T-helper 2 cell treated with Interferon-gamma antibody and Interleukin-4, amounts not matched to agents 5 μg/mL and 100 μg/mL, for 36 hours (primary cell): ENCODE data around the gene ANXA8L1.
"Not testable (repeated sequence)": the region's sequence is repeated elsewhere in the genome, so short reads cannot be mapped to it uniquely, and the experiment has no call there.

Source experiments
- DNase-seq: peaks from one replicate; pipeline ENCODE4 v3.0.0; 2021; ENCODE audit warnings: low spot score
- H3K27ac Mint-ChIP-seq: one replicate; pipeline ENCODE4 v1.8.0; 2021; ENCODE audit warnings: mild to moderate bottlenecking, mixed read lengths
- H3K27me3 Mint-ChIP-seq: one replicate; pipeline ENCODE4 v1.8.0; 2021; ENCODE audit warnings: low read depth, mixed read lengths
- H3K36me3 Mint-ChIP-seq: one replicate; pipeline ENCODE4 v1.8.0; 2021; ENCODE audit warnings: low read depth, mixed read lengths
- H3K4me1 Mint-ChIP-seq: one replicate; pipeline ENCODE4 v1.8.0; 2021; ENCODE audit warnings: low read depth, mixed read lengths
- H3K4me3 Mint-ChIP-seq: one replicate; pipeline ENCODE4 v1.8.0; 2022; ENCODE audit warnings: mild to moderate bottlenecking, moderate library complexity, mixed read lengths
- H3K9me3 Mint-ChIP-seq: one replicate; pipeline ENCODE4 v1.8.0; 2021; ENCODE audit warnings: mixed read lengths

The ANXA8L1 gene

GRCh38 chr10:46375406-46375805 lies at the start of gene ANXA8L1:
Gene ANXA8L1, plus strand, starts transcription at chr10:46375776. Its CDS starts 76 bp downstream, at chr10:46375852.
- not testable (repeated sequence) for H3K4me1 Mint-ChIP-seq, H3K27me3 Mint-ChIP-seq, H3K4me3 Mint-ChIP-seq, H3K9me3 Mint-ChIP-seq, H3K27ac Mint-ChIP-seq, DNase-seq, H3K36me3 Mint-ChIP-seq

DNA sequence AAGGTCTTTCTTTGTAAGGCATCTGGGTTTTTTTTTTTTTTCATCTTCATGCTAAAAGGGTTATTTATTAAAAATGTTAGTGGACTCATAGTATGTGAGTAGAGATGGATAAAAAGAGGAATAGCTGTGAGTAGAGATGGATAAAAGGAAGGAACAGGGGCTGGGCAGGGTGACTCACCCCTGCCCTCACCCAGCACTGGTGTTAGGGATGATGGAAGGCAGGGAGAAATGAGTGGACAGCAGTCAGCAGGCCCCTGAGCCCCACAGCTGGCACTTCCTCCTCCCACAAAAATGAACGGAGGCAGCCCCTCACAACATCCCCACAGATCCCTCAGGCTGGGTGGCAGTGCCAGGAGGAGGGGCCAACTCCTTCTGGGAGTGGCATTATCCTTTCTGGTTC lies 49.5 kb upstream of the ANXA8L1 start:
- no peak overlapping the region for H3K4me3 Mint-ChIP-seq
- no peaks in the 10 kb centered on the region for H3K36me3 Mint-ChIP-seq
- no peak overlapping the region for H3K27ac Mint-ChIP-seq
- peaks cover 23% of the 10 kb centered on the region for H3K27me3 Mint-ChIP-seq
- H3K4me1 Mint-ChIP-seq: no peaks in the 10 kb centered on the region
- DNase-seq: no peak
- H3K9me3 Mint-ChIP-seq: no peaks in the 10 kb centered on the region

DNA sequence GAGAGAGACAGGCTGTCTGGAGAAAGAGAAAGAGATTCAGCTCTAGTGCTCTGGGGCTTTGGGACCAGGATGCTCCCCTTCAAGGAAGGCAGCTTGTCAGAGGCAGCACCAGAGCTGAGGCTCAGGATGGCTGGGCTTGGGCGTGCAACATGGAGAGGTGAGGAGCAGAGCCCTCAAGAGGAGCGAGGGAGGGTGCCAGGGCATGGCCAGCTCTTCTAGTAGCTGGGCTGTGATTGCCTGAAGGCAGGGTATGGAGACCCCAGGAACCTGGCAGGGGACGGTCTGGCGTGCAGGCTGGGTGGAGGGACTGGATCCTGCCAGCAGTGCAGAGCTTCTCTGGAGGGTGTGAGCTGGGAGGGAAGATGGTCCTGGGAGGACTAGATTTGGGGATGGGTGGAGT lies 48.6 kb upstream of the ANXA8L1 start:
- peaks cover 17% of the 10 kb centered on the region for H3K27me3 Mint-ChIP-seq
- no peak for DNase-seq
- no peaks in the 10 kb centered on the region for H3K4me1 Mint-ChIP-seq
- H3K36me3 Mint-ChIP-seq: no peaks in the 10 kb centered on the region
- no peak overlapping the region for H3K4me3 Mint-ChIP-seq
- H3K9me3 Mint-ChIP-seq: no peaks in the 10 kb centered on the region
- H3K27ac Mint-ChIP-seq: no peak overlapping the region

DNA sequence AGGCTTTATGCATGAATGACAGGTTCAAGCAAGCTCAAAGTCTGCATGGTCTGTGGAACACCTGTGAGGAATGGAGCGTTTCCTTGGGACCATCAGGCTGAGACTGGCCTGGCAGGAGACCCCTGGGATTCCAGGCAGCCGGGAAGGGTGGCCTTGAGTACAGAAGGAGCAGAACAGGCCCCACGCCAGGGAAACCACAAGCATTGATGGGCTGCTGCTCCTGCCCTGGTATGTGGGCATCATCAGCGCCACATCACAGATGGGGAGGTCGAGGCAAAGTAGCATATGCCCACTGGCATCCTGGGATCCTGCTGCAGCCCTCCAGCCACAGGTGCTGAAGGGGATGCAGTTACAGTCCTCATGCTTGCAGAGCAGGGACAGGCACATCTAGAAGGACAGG lies 47.9 kb upstream of the ANXA8L1 start:
- H3K27ac Mint-ChIP-seq: no peak overlapping the region

DNA sequence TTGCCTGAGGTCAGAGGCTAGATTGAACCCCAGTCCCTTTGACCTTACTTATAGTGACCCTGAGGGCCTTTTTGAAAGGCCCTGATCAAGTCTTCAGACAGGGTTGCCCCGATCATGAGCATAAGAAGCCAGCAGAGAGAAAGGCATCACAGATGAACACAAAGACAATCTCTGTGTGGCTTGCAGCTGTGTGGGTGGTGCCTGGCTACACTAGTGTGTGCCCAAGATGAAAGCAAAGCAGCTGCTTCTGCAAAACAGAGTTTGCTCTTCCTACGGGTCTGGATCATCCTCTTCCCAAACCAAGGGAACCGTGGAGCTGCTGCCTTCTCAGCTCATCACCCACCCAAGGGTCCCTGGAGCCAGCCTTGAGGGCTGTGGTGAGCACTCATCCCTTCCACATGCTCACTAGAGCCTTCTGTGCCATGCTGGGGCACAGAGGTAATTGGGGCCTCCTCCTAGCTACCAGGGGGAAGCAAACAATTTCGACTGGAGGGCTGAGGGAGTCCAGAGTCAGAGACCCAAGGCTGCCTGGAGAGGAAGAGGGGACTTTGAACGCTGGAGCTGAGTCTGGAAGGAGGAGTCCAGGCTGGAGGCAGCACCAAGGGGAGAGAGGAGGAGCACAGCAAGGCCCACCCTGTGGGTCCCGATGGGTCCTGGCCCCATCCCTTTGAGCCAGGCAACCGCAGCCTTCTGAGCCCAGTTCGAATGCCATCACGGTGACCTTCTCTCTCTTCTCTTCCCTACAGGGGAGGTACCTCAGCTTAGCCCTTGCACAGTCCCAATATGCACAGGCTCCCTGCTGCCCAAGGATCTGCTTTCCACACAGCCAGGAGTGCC lies 46.5 kb upstream of the ANXA8L1 start:
- Mint-ChIP-seq H3K36me3 (no peaks in the 10 kb centered on the region), H3K27me3 (peaks cover 6% of the 10 kb centered on the region), H3K27ac (no peak overlapping the region), H3K4me3 (no peak overlapping the region), H3K9me3 (no peaks in the 10 kb centered on the region), H3K4me1 (no peaks in the 10 kb centered on the region)
- DNase-seq: peak; percentile 2

More for the DNA sequence above, 47.9 kb upstream of the ANXA8L1 start:
- Mint-ChIP-seq H3K27me3 (peaks cover 13% of the 10 kb centered on the region), H3K4me1 (no peaks in the 10 kb centered on the region), H3K9me3 (no peaks in the 10 kb centered on the region), H3K36me3 (no peaks in the 10 kb centered on the region), H3K4me3 (no peak overlapping the region)
- DNase-seq: no peak

- Mint-ChIP-seq H3K9me3 (no peaks in the 10 kb centered on the region), H3K27ac (no peak overlapping the region), H3K4me3 (no peak overlapping the region), H3K4me1 (no peaks in the 10 kb centered on the region), H3K36me3 (no peaks in the 10 kb centered on the region), H3K27me3 (peaks cover under 1% of the 10 kb centered on the region)
- no peak for DNase-seq
Measured at GRCh38 chr10:46329690-46330016, 45.9 kb upstream of the ANXA8L1 start.

- Mint-ChIP-seq H3K27me3 (no peaks in the 10 kb centered on the region), H3K4me1 (no peaks in the 10 kb centered on the region), H3K4me3 (no peak overlapping the region), H3K9me3 (no peaks in the 10 kb centered on the region), H3K27ac (no peak overlapping the region), H3K36me3 (no peaks in the 10 kb centered on the region)
- DNase-seq: no peak
Measured at GRCh38 chr10:46330894-46331293, 44.7 kb upstream of the ANXA8L1 start.

DNA sequence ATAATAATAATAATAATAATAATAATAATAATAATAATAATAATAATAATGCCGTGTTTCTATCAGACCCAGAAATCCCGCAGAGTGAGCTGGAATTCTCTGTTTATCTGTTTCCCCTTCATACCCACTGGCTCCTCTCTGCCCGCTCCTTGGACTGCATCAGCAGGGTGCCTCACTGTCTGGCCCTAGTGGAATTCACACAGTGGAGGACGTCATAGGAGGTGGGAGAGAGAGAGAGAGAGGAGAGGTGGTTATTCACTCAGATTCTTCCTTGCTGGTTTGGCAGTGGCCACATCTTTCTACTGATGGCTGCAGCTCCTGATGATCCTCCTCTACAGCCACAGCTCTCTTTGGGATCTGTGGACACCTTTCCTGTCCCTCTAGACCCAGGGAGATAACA lies 10.1 kb upstream of the ANXA8L1 start:
- not testable (repeated sequence) for H3K36me3 Mint-ChIP-seq, H3K27me3 Mint-ChIP-seq, DNase-seq, H3K27ac Mint-ChIP-seq, H3K9me3 Mint-ChIP-seq, H3K4me3 Mint-ChIP-seq, H3K4me1 Mint-ChIP-seq

DNA sequence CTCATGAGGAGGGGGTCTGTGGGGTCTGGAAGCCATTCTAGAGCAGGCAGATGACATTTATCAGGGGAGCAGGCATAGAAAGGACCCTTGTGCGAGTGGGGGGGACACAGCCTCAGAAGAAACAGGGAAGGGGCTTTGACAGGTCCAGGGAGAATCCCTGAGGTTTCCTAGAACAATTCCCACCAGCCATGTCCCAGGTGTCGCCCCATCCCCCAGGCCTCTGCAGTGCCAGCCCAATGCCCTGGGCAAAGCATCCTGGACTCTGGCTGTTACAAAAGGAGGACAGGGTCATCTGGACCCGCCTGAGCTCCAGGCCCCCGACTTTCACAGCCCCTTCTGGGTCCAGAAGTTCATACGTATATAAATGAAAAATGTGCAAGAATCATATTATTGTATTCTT lies 8.4 kb upstream of the ANXA8L1 start:
- not testable (repeated sequence) for H3K9me3 Mint-ChIP-seq, H3K27ac Mint-ChIP-seq, H3K4me3 Mint-ChIP-seq, H3K27me3 Mint-ChIP-seq, DNase-seq, H3K4me1 Mint-ChIP-seq, H3K36me3 Mint-ChIP-seq

DNA sequence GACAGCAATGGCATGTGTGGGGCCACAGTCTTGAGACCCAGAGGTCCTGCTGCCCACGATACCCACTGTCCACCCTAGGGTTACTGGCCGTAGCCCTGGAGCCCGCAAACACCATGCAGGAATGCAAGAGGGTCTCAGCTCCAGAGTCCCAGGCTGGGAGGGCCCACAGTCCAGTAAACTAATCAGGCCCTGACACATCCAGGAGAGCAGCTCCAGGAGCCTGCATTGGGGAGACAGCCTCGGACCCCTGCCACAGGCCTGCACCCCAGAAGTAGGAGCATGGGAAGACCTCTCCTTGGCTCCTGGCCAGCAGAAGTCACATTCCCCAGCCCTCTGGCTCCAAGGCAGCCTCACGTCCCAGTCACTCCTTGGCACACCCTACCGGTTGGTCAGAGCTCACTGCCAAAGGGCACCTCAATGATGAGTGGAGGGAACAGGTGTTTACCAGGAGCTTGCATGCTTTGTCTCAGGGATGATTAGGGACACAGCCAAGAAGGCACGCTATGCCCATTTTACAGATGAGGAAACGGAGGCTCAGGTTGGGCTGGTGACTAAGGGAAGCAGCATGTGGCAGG lies 7.8 kb upstream of the ANXA8L1 start:
- H3K9me3 Mint-ChIP-seq, H3K27me3 Mint-ChIP-seq, H3K4me1 Mint-ChIP-seq, DNase-seq, H3K36me3 Mint-ChIP-seq, H3K27ac Mint-ChIP-seq, H3K4me3 Mint-ChIP-seq: not testable (repeated sequence)

GRCh38 chr10:46368956-46369355 lies 6.6 kb upstream of the ANXA8L1 start:
- not testable (repeated sequence) for DNase-seq, H3K9me3 Mint-ChIP-seq, H3K4me1 Mint-ChIP-seq, H3K36me3 Mint-ChIP-seq, H3K27ac Mint-ChIP-seq, H3K4me3 Mint-ChIP-seq, H3K27me3 Mint-ChIP-seq

DNA sequence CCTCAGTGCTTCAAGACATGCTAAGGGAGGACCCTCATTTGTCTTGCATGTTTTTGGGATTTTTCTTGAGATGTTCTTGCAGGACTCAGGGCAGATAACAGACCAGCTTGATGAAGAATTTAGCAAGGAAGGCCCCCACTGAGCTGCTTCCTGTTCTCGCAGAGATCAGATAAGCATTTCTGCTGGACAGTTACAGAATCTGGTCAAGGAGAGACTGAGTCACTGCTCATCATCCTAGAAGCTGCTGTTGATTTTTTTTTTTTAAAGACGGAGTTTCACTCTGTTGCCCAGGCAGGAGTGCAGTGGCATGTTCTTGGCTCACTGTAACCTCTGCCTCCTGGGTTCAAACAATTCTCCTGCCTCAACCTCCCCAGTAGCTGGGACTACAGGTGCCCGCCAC lies 1.2 kb upstream of the ANXA8L1 start:
- not testable (repeated sequence) for H3K4me1 Mint-ChIP-seq, H3K36me3 Mint-ChIP-seq, H3K27me3 Mint-ChIP-seq, H3K27ac Mint-ChIP-seq, DNase-seq, H3K9me3 Mint-ChIP-seq, H3K4me3 Mint-ChIP-seq

DNA sequence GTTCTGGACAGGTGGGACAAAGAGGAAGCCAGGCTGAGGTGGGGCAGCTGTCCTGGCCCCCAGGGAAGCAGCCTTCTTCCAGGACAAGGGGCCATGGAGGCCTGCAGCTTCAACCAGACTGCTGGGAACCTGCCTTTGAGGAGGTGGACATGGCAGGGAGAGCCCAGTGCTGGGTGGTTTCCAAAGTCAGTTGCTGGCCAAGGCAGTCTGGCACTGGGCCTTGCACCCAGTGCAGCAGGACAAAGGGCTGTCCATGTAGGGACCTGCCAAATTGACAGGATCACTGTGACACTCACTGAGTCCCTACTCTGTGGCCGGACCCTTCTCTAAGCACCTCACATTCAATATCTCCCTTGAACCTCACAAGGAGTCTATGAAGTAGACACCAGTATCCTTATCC lies 1.4 kb downstream of the ANXA8L1 start:
- not testable (repeated sequence) for DNase-seq, H3K4me3 Mint-ChIP-seq, H3K27me3 Mint-ChIP-seq, H3K36me3 Mint-ChIP-seq, H3K4me1 Mint-ChIP-seq, H3K9me3 Mint-ChIP-seq, H3K27ac Mint-ChIP-seq

DNA sequence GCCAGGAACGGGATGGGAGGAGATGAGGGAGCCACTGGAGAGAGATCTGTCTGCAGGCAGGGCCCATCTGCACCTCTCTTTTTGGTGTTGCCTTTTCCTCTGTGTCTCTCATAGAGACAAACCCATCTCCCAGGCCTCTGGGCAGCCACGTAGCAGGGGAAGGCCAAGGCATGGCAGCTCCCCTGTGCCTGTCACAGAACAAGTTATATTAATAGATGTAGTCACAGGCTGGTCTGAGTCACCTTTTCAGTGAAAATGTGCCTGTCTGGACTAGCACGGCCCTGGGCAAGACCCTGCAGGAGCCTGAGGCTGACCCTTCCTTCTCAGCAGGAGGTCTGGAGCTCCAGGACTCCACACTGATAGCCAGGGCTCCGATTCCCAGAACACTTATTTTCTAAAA lies 2.1 kb downstream of the ANXA8L1 start:
- not testable (repeated sequence) for H3K4me1 Mint-ChIP-seq, DNase-seq, H3K36me3 Mint-ChIP-seq, H3K9me3 Mint-ChIP-seq, H3K27me3 Mint-ChIP-seq, H3K4me3 Mint-ChIP-seq, H3K27ac Mint-ChIP-seq

DNA sequence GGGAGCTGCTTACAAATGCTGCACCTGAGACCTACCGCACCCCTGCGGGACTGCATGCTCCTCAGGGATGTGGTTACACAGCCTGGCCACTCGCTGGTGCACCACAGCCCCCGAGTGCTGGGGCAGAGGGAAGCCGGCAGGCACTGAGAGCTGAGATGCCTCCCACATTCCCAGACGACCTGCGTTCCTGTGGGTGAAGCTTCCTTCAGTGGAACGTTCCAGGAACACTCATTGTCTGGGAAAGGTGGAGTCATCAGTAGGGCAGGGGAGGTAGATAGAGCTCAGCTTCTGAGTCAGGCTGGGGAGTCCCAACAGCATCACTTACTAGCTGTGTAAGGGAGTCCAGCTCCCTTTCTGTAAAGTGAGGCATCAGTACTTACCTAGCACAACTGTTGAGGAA lies 2.5 kb downstream of the ANXA8L1 start:
- H3K27ac Mint-ChIP-seq: not testable (repeated sequence)

More for the DNA sequence above, 2.5 kb downstream of the ANXA8L1 start:
- not testable (repeated sequence) for DNase-seq, H3K9me3 Mint-ChIP-seq, H3K36me3 Mint-ChIP-seq, H3K4me3 Mint-ChIP-seq, H3K4me1 Mint-ChIP-seq, H3K27me3 Mint-ChIP-seq
